ENCODE measurements around the gene EIPR1. TPM values are rescaled to one million over a fixed set of nuclear protein-coding genes. Genes with fewer than 3 reads are reported as not detected.

EIPR1 gene
- total and polyA plus RNA-seq, 2 donors: 21.3 to 31.9 TPM

- Histone ChIP-seq H3K36me3 (ENCODE audit: control insufficient read depth in 2 of 2, insufficient read depth in 2 of 2, low read length in 1 of 2) (peaks cover 0 to 4% of the 10 kb centered on the region in 2 donors), H3K4me3 (ENCODE audit: low read length in 2 of 2) (no peak overlapping the region), H3K9me3 (ENCODE audit: control insufficient read depth in 2 of 2, insufficient read depth in 1 of 2, low read length in 1 of 2) (peaks cover 1 to 14% of the 10 kb centered on the region in 2 donors), H3K4me1 (ENCODE audit: control insufficient read depth in 2 of 2, insufficient read depth in 2 of 2, low read length in 2 of 2) (peaks cover 0 to 18% of the 10 kb centered on the region in 2 donors), H3K27me3 (ENCODE audit: control insufficient read depth in 2 of 2, insufficient read depth in 1 of 2, low read length in 1 of 2) (no peaks in the 10 kb centered on the region), H3K27ac (ENCODE audit: low read depth in 1 of 2, low read length in 1 of 2) (no peak overlapping the region)
- no peak for DNase-seq (ENCODE audit: low read depth in 6 of 9, low spot score in 9 of 9)
- WGBS: 97% methylated on average over 7 of the region's 7 CpGs
These were observed 199.0 kb downstream of the EIPR1 start for GRCh38 chr2:3178578-3179031.

GRCh38 chr2:3177891-3178577 lies 199.6 kb downstream of the EIPR1 start:
- Histone ChIP-seq H3K27me3 (ENCODE audit: control insufficient read depth in 2 of 2, insufficient read depth in 1 of 2, low read length in 1 of 2) (no peaks in the 10 kb centered on the region), H3K27ac (ENCODE audit: low read depth in 1 of 2, low read length in 1 of 2) (no peak overlapping the region), H3K36me3 (ENCODE audit: control insufficient read depth in 2 of 2, insufficient read depth in 2 of 2, low read length in 1 of 2) (peaks cover 3 to 4% of the 10 kb centered on the region in 2 donors), H3K9me3 (ENCODE audit: control insufficient read depth in 2 of 2, insufficient read depth in 1 of 2, low read length in 1 of 2) (peaks cover 1 to 14% of the 10 kb centered on the region in 2 donors), H3K4me3 (ENCODE audit: low read length in 2 of 2) (no peak overlapping the region), H3K4me1 (ENCODE audit: control insufficient read depth in 2 of 2, insufficient read depth in 2 of 2, low read length in 2 of 2) (peaks cover 0 to 21% of the 10 kb centered on the region in 2 donors)
- DNase-seq (ENCODE audit: low read depth in 6 of 9, low spot score in 9 of 9): no peak
- WGBS: 98% methylated on average over 10 of the region's 10 CpGs

GRCh38 chr2:3176869-3177255 lies 200.8 kb downstream of the EIPR1 start:
- DNase-seq (ENCODE audit: low read depth in 6 of 9, low spot score in 9 of 9): no peak
- H3K9me3 ChIP-seq (ENCODE audit: control insufficient read depth in 2 of 2, insufficient read depth in 1 of 2, low read length in 1 of 2): peaks cover 1 to 14% of the 10 kb centered on the region in 2 donors
- H3K27me3 ChIP-seq (ENCODE audit: control insufficient read depth in 2 of 2, insufficient read depth in 1 of 2, low read length in 1 of 2): no peaks in the 10 kb centered on the region
- WGBS: 99% methylated on average over 25 of the region's 25 CpGs
- H3K4me3 ChIP-seq (ENCODE audit: low read length in 2 of 2): no peak overlapping the region
- peaks cover 5 to 7% of the 10 kb centered on the region in 2 donors for H3K36me3 ChIP-seq (ENCODE audit: control insufficient read depth in 2 of 2, insufficient read depth in 2 of 2, low read length in 1 of 2)
- H3K4me1 ChIP-seq (ENCODE audit: control insufficient read depth in 2 of 2, insufficient read depth in 2 of 2, low read length in 2 of 2): peaks cover 0 to 30% of the 10 kb centered on the region in 2 donors
- no peak overlapping the region for H3K27ac ChIP-seq (ENCODE audit: low read depth in 1 of 2, low read length in 1 of 2)

- DNase-seq (ENCODE audit: low read depth in 6 of 9, low spot score in 9 of 9): no peak
- H3K36me3 ChIP-seq (ENCODE audit: control insufficient read depth in 2 of 2, insufficient read depth in 2 of 2, low read length in 1 of 2): peaks cover 7 to 8% of the 10 kb centered on the region in 2 donors
These were observed 201.3 kb downstream of the EIPR1 start for GRCh38 chr2:3176071-3176868.

GRCh38 chr2:3175568-3175955 lies 202.1 kb downstream of the EIPR1 start:
- WGBS: 99% methylated on average over 5 of the region's 5 CpGs
- no peak for DNase-seq (ENCODE audit: low read depth in 6 of 9, low spot score in 9 of 9)
- H3K27me3 ChIP-seq (ENCODE audit: control insufficient read depth in 2 of 2, insufficient read depth in 1 of 2, low read length in 1 of 2): no peaks in the 10 kb centered on the region

More at GRCh38 chr2:3176071-3176868, 201.3 kb downstream of the EIPR1 start:
- Histone ChIP-seq H3K4me3 (ENCODE audit: low read length in 2 of 2) (no peak overlapping the region), H3K27ac (ENCODE audit: low read depth in 1 of 2, low read length in 1 of 2) (no peak overlapping the region), H3K27me3 (ENCODE audit: control insufficient read depth in 2 of 2, insufficient read depth in 1 of 2, low read length in 1 of 2) (no peaks in the 10 kb centered on the region), H3K9me3 (ENCODE audit: control insufficient read depth in 2 of 2, insufficient read depth in 1 of 2, low read length in 1 of 2) (peaks cover 1 to 11% of the 10 kb centered on the region in 2 donors), H3K4me1 (ENCODE audit: control insufficient read depth in 2 of 2, insufficient read depth in 2 of 2, low read length in 2 of 2) (peaks cover 0 to 31% of the 10 kb centered on the region in 2 donors)
- 98% methylated on average over 23 of the region's 23 CpGs for WGBS

GRCh38 chr2:3174626-3175567 lies 202.7 kb downstream of the EIPR1 start:
- Histone ChIP-seq H3K36me3 (ENCODE audit: control insufficient read depth in 2 of 2, insufficient read depth in 2 of 2, low read length in 1 of 2) (peaks cover 10% of the 10 kb centered on the region in 2 donors), H3K27me3 (ENCODE audit: control insufficient read depth in 2 of 2, insufficient read depth in 1 of 2, low read length in 1 of 2) (no peaks in the 10 kb centered on the region), H3K4me1 (ENCODE audit: control insufficient read depth in 2 of 2, insufficient read depth in 2 of 2, low read length in 2 of 2) (peaks cover 0 to 31% of the 10 kb centered on the region in 2 donors), H3K4me3 (ENCODE audit: low read length in 2 of 2) (no peak overlapping the region), H3K9me3 (ENCODE audit: control insufficient read depth in 2 of 2, insufficient read depth in 1 of 2, low read length in 1 of 2) (no peaks in the 10 kb centered on the region), H3K27ac (ENCODE audit: low read depth in 1 of 2, low read length in 1 of 2) (no peak overlapping the region)
- DNase-seq (ENCODE audit: low read depth in 6 of 9, low spot score in 9 of 9): peak in 1 of 9 donors; percentile 28
- WGBS: 89% methylated on average over 26 of the region's 26 CpGs

More at GRCh38 chr2:3175568-3175955, 202.1 kb downstream of the EIPR1 start:
- H3K4me3 ChIP-seq (ENCODE audit: low read length in 2 of 2): no peak overlapping the region
- H3K9me3 ChIP-seq (ENCODE audit: control insufficient read depth in 2 of 2, insufficient read depth in 1 of 2, low read length in 1 of 2): peaks cover 1 to 5% of the 10 kb centered on the region in 2 donors
- peaks cover 0 to 31% of the 10 kb centered on the region in 2 donors for H3K4me1 ChIP-seq (ENCODE audit: control insufficient read depth in 2 of 2, insufficient read depth in 2 of 2, low read length in 2 of 2)
- no peak overlapping the region for H3K27ac ChIP-seq (ENCODE audit: low read depth in 1 of 2, low read length in 1 of 2)
- H3K36me3 ChIP-seq (ENCODE audit: control insufficient read depth in 2 of 2, insufficient read depth in 2 of 2, low read length in 1 of 2): peaks cover 7 to 10% of the 10 kb centered on the region in 2 donors

- H3K36me3 ChIP-seq (ENCODE audit: control insufficient read depth in 2 of 2, insufficient read depth in 2 of 2, low read length in 1 of 2): peaks cover 10 to 11% of the 10 kb centered on the region in 2 donors
- H3K4me1 ChIP-seq (ENCODE audit: control insufficient read depth in 2 of 2, insufficient read depth in 2 of 2, low read length in 2 of 2): peaks cover 0 to 34% of the 10 kb centered on the region in 2 donors
- no peaks in the 10 kb centered on the region for H3K27me3 ChIP-seq (ENCODE audit: control insufficient read depth in 2 of 2, insufficient read depth in 1 of 2, low read length in 1 of 2)
- H3K4me3 ChIP-seq (ENCODE audit: low read length in 2 of 2): no peak overlapping the region
- no peak for DNase-seq (ENCODE audit: low read depth in 6 of 9, low spot score in 9 of 9)
- H3K9me3 ChIP-seq (ENCODE audit: control insufficient read depth in 2 of 2, insufficient read depth in 1 of 2, low read length in 1 of 2): no peaks in the 10 kb centered on the region
- WGBS: 96% methylated on average over 14 of the region's 14 CpGs
- no peak overlapping the region for H3K27ac ChIP-seq (ENCODE audit: low read depth in 1 of 2, low read length in 1 of 2)
These were observed 204.6 kb downstream of the EIPR1 start for GRCh38 chr2:3173031-3173430.

- no peak for DNase-seq (ENCODE audit: low read depth in 6 of 9, low spot score in 9 of 9)
- H3K9me3 ChIP-seq (ENCODE audit: control insufficient read depth in 2 of 2, insufficient read depth in 1 of 2, low read length in 1 of 2): no peaks in the 10 kb centered on the region
- H3K27ac ChIP-seq (ENCODE audit: low read depth in 1 of 2, low read length in 1 of 2): no peak overlapping the region
- no peak overlapping the region for H3K4me3 ChIP-seq (ENCODE audit: low read length in 2 of 2)
- H3K4me1 ChIP-seq (ENCODE audit: control insufficient read depth in 2 of 2, insufficient read depth in 2 of 2, low read length in 2 of 2): peaks cover 0 to 34% of the 10 kb centered on the region in 2 donors
- whole genome bisulfite sequencing: 95% methylated on average over 18 of the region's 18 CpGs
- peaks cover 10% of the 10 kb centered on the region in 2 donors for H3K36me3 ChIP-seq (ENCODE audit: control insufficient read depth in 2 of 2, insufficient read depth in 2 of 2, low read length in 1 of 2)
- no peaks in the 10 kb centered on the region for H3K27me3 ChIP-seq (ENCODE audit: control insufficient read depth in 2 of 2, insufficient read depth in 1 of 2, low read length in 1 of 2)
These were observed 205.2 kb downstream of the EIPR1 start for GRCh38 chr2:3172265-3172935.

All from thymus (tissue), 11 donors.